Hepatocyte (in vitro differentiated cells): ENCODE measurements around the gene MCCD1. TPM values are rescaled to one million over a fixed set of nuclear protein-coding genes. Genes with fewer than 3 reads are reported as not detected.

Experiments used
- DNase-seq: peaks from one replicate; pipeline ENCODE4 v3.0.0-alpha.2; 2016; ENCODE audit warnings: low spot score
- H2AFZ ChIP-seq: fragments of 200-600 bp; sonication (generic); 2 replicates; pipeline ENCODE4 v1.6.0; 2016; ENCODE audit warnings: antibody characterized with exemption, mild to moderate bottlenecking
- H3K27ac ChIP-seq: fragments of 200-600 bp; sonication (generic); 2 replicates; pipeline ENCODE4 v1.5.1; 2016; ENCODE audit warnings: mild to moderate bottlenecking
- H3K27me3 ChIP-seq: fragments of 200-600 bp; sonication (generic); 2 replicates; pipeline ENCODE4 v1.6.1; 2016
- H3K36me3 ChIP-seq: fragments of 200-600 bp; sonication (generic); replicated peaks from 2 replicates; pipeline ENCODE4 v1.5.1; 2016; ENCODE audit warnings: low read depth; ENCODE audit not compliant: insufficient read depth
- H3K4me1 ChIP-seq: fragments of 200-600 bp; sonication (generic); 2 replicates; pipeline ENCODE4 v1.5.1; 2016; ENCODE audit warnings: mild to moderate bottlenecking, moderate library complexity; ENCODE audit not compliant: insufficient read depth
- H3K4me2 ChIP-seq: fragments of 200-600 bp; sonication (generic); 2 replicates; pipeline ENCODE4 v1.6.0; 2016
- H3K4me3 ChIP-seq: fragments of 200-600 bp; sonication (generic); 2 replicates; pipeline ENCODE4 v1.5.1; 2016; ENCODE audit warnings: mild to moderate bottlenecking
- H3K79me2 ChIP-seq: fragments of 200-600 bp; sonication (generic); 2 replicates; pipeline ENCODE4 v1.6.0; 2017; ENCODE audit warnings: mild to moderate bottlenecking
- H3K9me2 ChIP-seq: fragments of 200-600 bp; sonication (generic); replicated peaks from 2 replicates; pipeline ENCODE4 v1.6.0; 2017; ENCODE audit warnings: mild to moderate bottlenecking; ENCODE audit not compliant: insufficient read depth
- H3K9me3 ChIP-seq: fragments of 200-600 bp; sonication (generic); 2 replicates; pipeline ENCODE4 v1.5.1; 2016; ENCODE audit warnings: low read depth, mild to moderate bottlenecking
- H4K20me1 ChIP-seq: fragments of 200-600 bp; sonication (generic); 2 replicates; pipeline ENCODE4 v1.6.0; 2016; ENCODE audit warnings: mild to moderate bottlenecking; ENCODE audit not compliant: insufficient read depth, poor library complexity, severe bottlenecking
- EZH2 ChIP-seq: fragments of 200-600 bp; sonication (generic); IDR thresholded peaks from 2 replicates; pipeline ENCODE4 v1.6.1; 2016; ENCODE audit warnings: antibody characterized with exemption, mild to moderate bottlenecking, borderline replicate concordance
- EZH2phosphoT487 ChIP-seq: fragments of 200-600 bp; sonication (generic); IDR thresholded peaks from one replicate; pipeline ENCODE4 v1.6.1; 2018; ENCODE audit warnings: antibody characterized with exemption, mild to moderate bottlenecking, low read depth, moderate library complexity; ENCODE audit not compliant: unreplicated experiment, severe bottlenecking
- WGBS: methylation state at CpG from one replicate; pipeline ENCODE4 v1.1.6; 2016; ENCODE audit warnings: low lambda C conversion rate; ENCODE audit errors: missing lambda C conversion rate; 5-methylcytosine and 5-hydroxymethylcytosine counted together
- polyA plus RNA-seq: library from polyadenylated mRNA; unstranded; fragments of >200 nt; fragmentation: Nextera tagmentation; extraction: Ambion mirVana; gene quantifications from 2 replicates; pipeline ENCODE4 v1.2.1, GENCODE V29; 2016
- total RNA-seq: library from RNA; depleted of rRNA; stranded (reverse); fragments of >200 nt; gene quantifications from 2 replicates; pipeline ENCODE4 v1.2.3, GENCODE V29; 2014
- TF ChIP-seq, protein P1 (sequence below): fragments of 200-600 bp; sonication (generic); IDR thresholded peaks from 2 replicates; pipeline ENCODE4 v1.5.1; 2016; ENCODE audit warnings: antibody characterized with exemption, mild to moderate bottlenecking; ENCODE audit not compliant: poor library complexity

Gene MCCD1
- total and polyA plus RNA-seq, 2 experiments from 2014 or later, result 0.47 to 2.0 TPM

DNA sequence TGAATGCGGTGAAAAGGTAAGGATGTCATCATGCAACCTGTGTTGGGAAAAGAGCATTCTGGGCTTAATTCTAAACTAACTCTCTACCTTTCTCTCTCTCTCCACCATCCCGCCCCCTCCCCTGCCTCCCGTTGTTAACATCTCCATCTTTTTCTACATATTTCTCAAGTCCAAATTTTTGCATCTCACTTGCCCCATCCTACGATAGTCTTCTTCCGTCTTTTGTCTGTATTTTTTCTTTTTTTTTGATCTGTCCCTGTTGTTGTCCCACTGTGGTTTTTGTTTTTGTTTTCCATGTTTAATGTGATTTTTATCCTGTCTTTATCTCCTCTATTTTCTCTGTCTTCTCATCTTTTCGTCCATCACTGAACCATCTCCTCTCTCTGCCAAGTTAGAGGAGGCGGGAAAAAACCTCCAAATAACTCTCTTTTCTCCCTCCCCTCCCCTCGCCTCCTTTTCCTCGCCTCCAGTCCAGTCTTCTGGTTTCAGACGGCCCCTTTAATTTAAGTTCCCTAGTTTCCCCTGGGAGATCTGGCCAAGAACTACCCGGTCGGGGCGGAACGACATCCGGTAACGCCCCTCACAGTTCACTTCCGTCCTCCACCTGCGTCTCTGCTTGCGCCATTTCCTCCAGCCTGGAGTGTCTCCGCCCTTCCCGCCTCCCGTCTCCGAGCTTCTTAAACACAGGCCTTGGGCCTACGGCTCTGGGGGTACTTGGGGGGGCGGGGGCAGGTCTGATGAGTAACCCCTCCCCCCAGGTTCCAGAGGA lies 18.4 kb downstream of the MCCD1 start, which contains the start of gene NFKBIL1:
Gene NFKBIL1, plus strand, starts transcription at position 651 of the 769 bp plus-strand sequence. Its CDS starts 87 bp downstream, at position 738.
- H3K9me3 ChIP-seq, result no peaks in the 10 kb centered on the region

GRCh38 chr6:31547727-31548543 lies 19.2 kb downstream of the MCCD1 start:
- H3K4me1 ChIP-seq, result peaks cover 10% of the 10 kb centered on the region
- H3K27me3 ChIP-seq, result no peaks in the 10 kb centered on the region
- TF ChIP-seq EZH2, result no peak
- TF ChIP-seq, protein P1, sequence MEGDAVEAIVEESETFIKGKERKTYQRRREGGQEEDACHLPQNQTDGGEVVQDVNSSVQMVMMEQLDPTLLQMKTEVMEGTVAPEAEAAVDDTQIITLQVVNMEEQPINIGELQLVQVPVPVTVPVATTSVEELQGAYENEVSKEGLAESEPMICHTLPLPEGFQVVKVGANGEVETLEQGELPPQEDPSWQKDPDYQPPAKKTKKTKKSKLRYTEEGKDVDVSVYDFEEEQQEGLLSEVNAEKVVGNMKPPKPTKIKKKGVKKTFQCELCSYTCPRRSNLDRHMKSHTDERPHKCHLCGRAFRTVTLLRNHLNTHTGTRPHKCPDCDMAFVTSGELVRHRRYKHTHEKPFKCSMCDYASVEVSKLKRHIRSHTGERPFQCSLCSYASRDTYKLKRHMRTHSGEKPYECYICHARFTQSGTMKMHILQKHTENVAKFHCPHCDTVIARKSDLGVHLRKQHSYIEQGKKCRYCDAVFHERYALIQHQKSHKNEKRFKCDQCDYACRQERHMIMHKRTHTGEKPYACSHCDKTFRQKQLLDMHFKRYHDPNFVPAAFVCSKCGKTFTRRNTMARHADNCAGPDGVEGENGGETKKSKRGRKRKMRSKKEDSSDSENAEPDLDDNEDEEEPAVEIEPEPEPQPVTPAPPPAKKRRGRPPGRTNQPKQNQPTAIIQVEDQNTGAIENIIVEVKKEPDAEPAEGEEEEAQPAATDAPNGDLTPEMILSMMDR, result no peak
- TF ChIP-seq EZH2phosphoT487, result no peak
- no peaks in the 10 kb centered on the region for H3K9me2 ChIP-seq
- H3K27ac ChIP-seq, result peak overlapping the region; percentile 76
- H4K20me1 ChIP-seq, result no peaks in the 10 kb centered on the region
- H2AFZ ChIP-seq, result peak overlapping the region; percentile 58
- H3K36me3 ChIP-seq, result no peaks in the 10 kb centered on the region
- H3K4me3 ChIP-seq, result peak overlapping the region; percentile 43
- no peaks in the 10 kb centered on the region for H3K9me3 ChIP-seq
- peak overlapping the region; percentile 85 for H3K4me2 ChIP-seq
- peaks cover 32% of the 10 kb centered on the region for H3K79me2 ChIP-seq
- WGBS, result 81% methylated on average over 22 of the region's 24 CpGs
- DNase-seq, result no peak

More for the DNA sequence above, 18.4 kb downstream of the MCCD1 start, which contains the start of gene NFKBIL1:
- TF ChIP-seq, protein P1, result no peak
- TF ChIP-seq EZH2phosphoT487 (no peak), EZH2 (no peak)
- WGBS, result under 1% methylated on average over 25 of the region's 25 CpGs
- Histone ChIP-seq H3K27ac (peak within 1 kb of the TSS; percentile 76), H3K4me2 (peak within 1 kb of the TSS; percentile 85), H3K79me2 (peaks cover 37% of the 10 kb centered on the region), H3K4me3 (peak within 1 kb of the TSS; percentile 43), H2AFZ (peak within 1 kb of the TSS; percentile 82), H3K4me1 (peaks cover 10% of the 10 kb centered on the region), H3K27me3 (no peaks in the 10 kb centered on the region), H3K9me2 (no peaks in the 10 kb centered on the region), H4K20me1 (no peaks in the 10 kb centered on the region), H3K36me3 (no peaks in the 10 kb centered on the region)
- peak; percentile 97 for DNase-seq

- Histone ChIP-seq H3K27ac (peak overlapping the region; percentile 76), H2AFZ (no peak overlapping the region), H3K36me3 (no peaks in the 10 kb centered on the region), H3K9me3 (no peaks in the 10 kb centered on the region), H3K9me2 (no peaks in the 10 kb centered on the region), H3K4me1 (peaks cover 10% of the 10 kb centered on the region), H4K20me1 (no peaks in the 10 kb centered on the region), H3K4me2 (peak overlapping the region; percentile 85), H3K4me3 (no peak overlapping the region), H3K27me3 (no peaks in the 10 kb centered on the region), H3K79me2 (peaks cover 30% of the 10 kb centered on the region)
- WGBS, result 96% methylated on average over 2 of the region's 2 CpGs
- no peak for TF ChIP-seq EZH2phosphoT487
- TF ChIP-seq, protein P1, result no peak
- no peak for TF ChIP-seq EZH2
- no peak for DNase-seq
Observed at GRCh38 chr6:31548544-31548873, 19.7 kb downstream of the MCCD1 start.
